HCT116 (cell line): ENCODE data around the gene CES1. TPM values are rescaled to one million over a fixed set of nuclear protein-coding genes. Genes with fewer than 3 reads are reported as not detected.

Experiments
- ATAC-seq: fragments of 200-7000 bp; cut with Tn5 transposase; 2 replicates; pipeline ENCODE4 v1.9.1; 2020; ENCODE audit warnings: mild to moderate bottlenecking, moderate library complexity
- BruUV-seq: library from RNA; stranded (reverse); fragments of 400-500 nt; replicated peaks from 2 replicates; lab custom pipeline; 2021; lab: Mats Ljungman, UMichigan
- CTCF ChIA-PET: fragments of 300-600 bp; sonication (Branson Sonifier 250); formaldehyde crosslinking; loops from one replicate; lab custom pipeline; 2021; ENCODE audit warnings: antibody characterized with exemption; lab: Charles Lee
- POLR2A ChIA-PET: fragments of 300-600, 350-600 bp; sonication (Branson Sonifier 250); formaldehyde crosslinking; loops from one replicate; lab custom pipeline; 2021; ENCODE audit warnings: antibody characterized with exemption; lab: Charles Lee
- RAD21 ChIA-PET, 2 experiments: fragments of 300-600 bp; sonication (Branson Sonifier 250); formaldehyde crosslinking; loops; one replicate each; lab custom pipeline; 2023; ENCODE audit warnings: low total read pairs in 2 of 2; ENCODE audit not compliant: uncharacterized antibody in 2 of 2, unreplicated experiment in 2 of 2, low non-redundant PET in 1 of 2; lab: Charles Lee
- DNase-seq: peaks from one replicate; pipeline ENCODE4 v3.0.0-alpha.2; 2010; ENCODE audit warnings: low read depth, low spot score
- H2AFZ ChIP-seq: fragments of 200-600 bp; shearing (Covaris generic), sonication (generic); 2 replicates; pipeline ENCODE4 v1.6.1; 2017; ENCODE audit warnings: low read depth, mixed run types, mixed read lengths, antibody characterized with exemption, low read length; ENCODE audit not compliant: poor library complexity, severe bottlenecking
- H3K27ac ChIP-seq: 2 replicates; pipeline ENCODE4 v1.5.1; 2012; ENCODE audit warnings: low read depth, low read length
- H3K27me3 ChIP-seq: fragments of 200-600 bp; sonication (generic); 2 replicates; pipeline ENCODE4 v1.6.1; 2016; ENCODE audit warnings: mixed run types, low read length, mixed read lengths; ENCODE audit not compliant: insufficient read depth
- H3K36me3 ChIP-seq, 2 experiments: fragments of 200-500 bp in 1 of 2; fragments of 200-600 bp in 1 of 2; sonication (Bioruptor generic) in 1 of 2; sonication (generic) in 1 of 2; 2 replicates each; pipeline versions ENCODE4 v1.5.1 to v1.6.1; 2014 to 2016; ENCODE audit warnings: low read length in 2 of 2, inconsistent platforms in 1 of 2, mixed read lengths in 1 of 2, mixed run types in 1 of 2; ENCODE audit not compliant: insufficient read depth in 2 of 2, control insufficient read depth in 1 of 2
- H3K4me1 ChIP-seq, 2 experiments: fragments of 200-600 bp in 1 of 2; sonication (generic) in 1 of 2; 2 replicates each; pipeline versions ENCODE4 v1.5.1 to v1.6.1; 2012 to 2017; ENCODE audit warnings: low read length in 2 of 2, inconsistent platforms in 1 of 2, mild to moderate bottlenecking in 1 of 2, mixed read lengths in 1 of 2, mixed run types in 1 of 2, moderate library complexity in 1 of 2; ENCODE audit not compliant: insufficient read depth in 2 of 2, control insufficient read depth in 1 of 2
- H3K4me2 ChIP-seq: fragments of 200-600 bp; sonication (generic); 2 replicates; pipeline ENCODE4 v1.6.1; 2017; ENCODE audit warnings: mixed run types, low read length, mixed read lengths
- H3K4me3 ChIP-seq, 2 experiments: fragments of 200-600 bp in 1 of 2; sonication (generic) in 1 of 2; replicated peaks in 1 of 2; 2 replicates each; pipeline ENCODE4 v1.5.1; 2011 to 2016; ENCODE audit warnings: low read length in 2 of 2, control low read depth in 1 of 2, low read depth in 1 of 2, mild to moderate bottlenecking in 1 of 2, mixed read lengths in 1 of 2, mixed run types in 1 of 2
- H3K79me2 ChIP-seq: fragments of 200-600 bp; sonication (generic); 2 replicates; pipeline ENCODE4 v1.6.1; 2017; ENCODE audit warnings: mild to moderate bottlenecking, mixed run types, low read length, moderate library complexity, mixed read lengths; ENCODE audit not compliant: insufficient read depth
- H3K9ac ChIP-seq: fragments of 200-600 bp; sonication (generic); 2 replicates; pipeline ENCODE4 v1.6.1; 2016; ENCODE audit warnings: low read length, mixed read lengths
- H3K9me2 ChIP-seq: fragments of 200-600 bp; sonication (generic), shearing (Covaris generic); 2 replicates; pipeline ENCODE4 v1.6.1; 2017; ENCODE audit warnings: mixed run types, mild to moderate bottlenecking, moderate library complexity; ENCODE audit not compliant: insufficient read depth
- H3K9me3 ChIP-seq, 2 experiments: fragments of 200-500 bp in 1 of 2; fragments of 200-600 bp in 1 of 2; sonication (Bioruptor generic) in 1 of 2; sonication (generic) in 1 of 2; 2 replicates each; pipeline ENCODE4 v1.6.1; 2014 to 2017; ENCODE audit warnings: low read length in 2 of 2, mixed read lengths in 2 of 2, inconsistent platforms in 1 of 2, low read depth in 1 of 2, mild to moderate bottlenecking in 1 of 2, mixed run types in 1 of 2, moderate library complexity in 1 of 2; ENCODE audit not compliant: control insufficient read depth in 1 of 2, insufficient read depth in 1 of 2
- H4K20me1 ChIP-seq: fragments of 200-600 bp; sonication (generic), shearing (Covaris generic); 2 replicates; pipeline ENCODE4 v1.6.1; 2017; ENCODE audit warnings: mixed run types, mild to moderate bottlenecking, moderate library complexity; ENCODE audit not compliant: insufficient read depth
- CBX3 ChIP-seq: IDR thresholded peaks from 2 replicates; pipeline ENCODE4 v1.6.1; 2012; ENCODE audit warnings: low read depth
- CEBPB ChIP-seq: IDR thresholded peaks from 2 replicates; pipeline ENCODE4 v1.6.1; 2012; ENCODE audit warnings: low read depth
- EGR1 ChIP-seq: IDR thresholded peaks from 2 replicates; pipeline ENCODE4 v1.6.1; 2012; ENCODE audit warnings: low read depth
- ELF1 ChIP-seq: IDR thresholded peaks from 2 replicates; pipeline ENCODE4 v1.6.1; 2012; ENCODE audit warnings: low read depth, borderline replicate concordance
- EZH2phosphoT487 ChIP-seq: fragments of 200-600 bp; IDR thresholded peaks from 2 replicates; pipeline ENCODE4 v1.6.1; 2018; ENCODE audit warnings: antibody characterized with exemption, borderline replicate concordance
- FOSL1 ChIP-seq: IDR thresholded peaks from 2 replicates; pipeline ENCODE4 v1.6.1; 2012; ENCODE audit warnings: low read depth
- JUND ChIP-seq: IDR thresholded peaks from 2 replicates; pipeline ENCODE4 v1.6.1; 2012
- POLR2A ChIP-seq: IDR thresholded peaks from 2 replicates; pipeline ENCODE4 v1.7.0; 2011; ENCODE audit warnings: borderline replicate concordance; ENCODE audit not compliant: insufficient read depth, insufficient read length; ENCODE audit errors: extremely low read depth
- RAD21 ChIP-seq: IDR thresholded peaks from 2 replicates; pipeline ENCODE4 v1.6.1; 2012; ENCODE audit warnings: low read depth, mild to moderate bottlenecking
- TCF7L2 ChIP-seq: IDR thresholded peaks from 2 replicates; pipeline ENCODE4 v1.7.0; 2011; ENCODE audit warnings: borderline replicate concordance, inconsistent platforms; ENCODE audit not compliant: insufficient read depth, insufficient read length; ENCODE audit errors: extremely low read depth
- ZFX ChIP-seq: fragments of 450-650 bp; IDR thresholded peaks from 2 replicates; pipeline ENCODE4 v1.6.1; 2017
- ZNF274 ChIP-seq: fragments of 200-500 bp; sonication (Bioruptor generic); IDR thresholded peaks from 2 replicates; pipeline ENCODE4 v1.6.1; 2014; ENCODE audit warnings: mild to moderate bottlenecking, low read depth, low read length, inconsistent platforms
- intact Hi-C: fragments of 100-400 bp; cut with micrococcal nuclease; formaldehyde crosslinking; loops from 2 replicates; pipeline ENCODE4 v1.10.0; 2022
- total RNA-seq: library from RNA; stranded (reverse); gene quantifications from one replicate; pipeline ENCODE4 v1.2.1, GENCODE V29; 2021; ENCODE audit not compliant: unreplicated experiment
- TF ChIP-seq, protein P1 (sequence below): IDR thresholded peaks from 2 replicates; pipeline ENCODE4 v1.6.1; 2012; ENCODE audit warnings: low read depth
- TF ChIP-seq, protein P2 (sequence below): IDR thresholded peaks from 2 replicates; pipeline ENCODE4 v1.6.1; 2012
- TF ChIP-seq, protein P3 (sequence below): IDR thresholded peaks from 2 replicates; pipeline ENCODE4 v1.6.1; 2012

Gene CES1
- total RNA-seq, 1 experiment from 2014 or later = 1.8 TPM

DNA sequence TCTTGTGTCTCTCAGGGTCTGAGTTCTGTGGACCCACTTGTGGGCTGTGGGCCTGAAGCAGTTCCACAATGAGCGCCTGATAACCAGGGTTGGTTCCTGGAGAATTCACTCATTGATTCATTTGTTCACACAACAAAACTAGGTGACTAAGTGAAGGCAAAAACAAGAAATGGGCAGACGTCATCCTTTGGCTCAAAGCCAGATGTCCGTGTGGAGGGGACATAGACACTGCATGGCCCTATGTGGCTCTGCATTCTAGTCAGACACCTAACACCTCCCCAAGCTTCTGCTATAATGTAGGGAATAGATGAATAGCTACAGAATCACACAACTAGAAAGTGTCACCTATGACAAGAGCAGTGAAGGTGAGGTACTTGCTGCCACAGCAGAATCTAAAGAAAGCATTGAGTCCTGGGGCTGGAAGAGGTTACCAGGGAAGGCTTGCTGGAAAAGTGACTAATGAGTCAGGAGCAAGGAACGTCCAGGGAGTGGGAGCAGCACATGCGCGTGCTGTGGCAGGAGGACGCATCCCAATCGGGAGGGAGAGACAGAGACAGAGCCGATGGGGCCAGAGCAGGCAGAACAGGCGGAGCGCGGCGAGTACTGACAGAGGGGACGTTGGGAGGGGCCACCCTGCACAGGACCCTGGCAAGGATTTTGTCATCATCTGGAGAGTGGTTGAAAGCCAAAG lies 58.9 kb downstream of the CES1 start:
- TF ChIP-seq, protein P1, sequence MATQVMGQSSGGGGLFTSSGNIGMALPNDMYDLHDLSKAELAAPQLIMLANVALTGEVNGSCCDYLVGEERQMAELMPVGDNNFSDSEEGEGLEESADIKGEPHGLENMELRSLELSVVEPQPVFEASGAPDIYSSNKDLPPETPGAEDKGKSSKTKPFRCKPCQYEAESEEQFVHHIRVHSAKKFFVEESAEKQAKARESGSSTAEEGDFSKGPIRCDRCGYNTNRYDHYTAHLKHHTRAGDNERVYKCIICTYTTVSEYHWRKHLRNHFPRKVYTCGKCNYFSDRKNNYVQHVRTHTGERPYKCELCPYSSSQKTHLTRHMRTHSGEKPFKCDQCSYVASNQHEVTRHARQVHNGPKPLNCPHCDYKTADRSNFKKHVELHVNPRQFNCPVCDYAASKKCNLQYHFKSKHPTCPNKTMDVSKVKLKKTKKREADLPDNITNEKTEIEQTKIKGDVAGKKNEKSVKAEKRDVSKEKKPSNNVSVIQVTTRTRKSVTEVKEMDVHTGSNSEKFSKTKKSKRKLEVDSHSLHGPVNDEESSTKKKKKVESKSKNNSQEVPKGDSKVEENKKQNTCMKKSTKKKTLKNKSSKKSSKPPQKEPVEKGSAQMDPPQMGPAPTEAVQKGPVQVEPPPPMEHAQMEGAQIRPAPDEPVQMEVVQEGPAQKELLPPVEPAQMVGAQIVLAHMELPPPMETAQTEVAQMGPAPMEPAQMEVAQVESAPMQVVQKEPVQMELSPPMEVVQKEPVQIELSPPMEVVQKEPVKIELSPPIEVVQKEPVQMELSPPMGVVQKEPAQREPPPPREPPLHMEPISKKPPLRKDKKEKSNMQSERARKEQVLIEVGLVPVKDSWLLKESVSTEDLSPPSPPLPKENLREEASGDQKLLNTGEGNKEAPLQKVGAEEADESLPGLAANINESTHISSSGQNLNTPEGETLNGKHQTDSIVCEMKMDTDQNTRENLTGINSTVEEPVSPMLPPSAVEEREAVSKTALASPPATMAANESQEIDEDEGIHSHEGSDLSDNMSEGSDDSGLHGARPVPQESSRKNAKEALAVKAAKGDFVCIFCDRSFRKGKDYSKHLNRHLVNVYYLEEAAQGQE = no peak
- no peak for TF ChIP-seq EGR1
- no peak for TF ChIP-seq EZH2phosphoT487
- TF ChIP-seq ELF1 = no peak
- TF ChIP-seq CBX3 = no peak
- RAD21 ChIA-PET = no interaction called here
- DNase-seq (no peak), ATAC-seq (peak; percentile 27; the same call in 1 of the 2 replicates)
- no TSS peak for BruUV-seq
- H3K27ac ChIP-seq = no peak overlapping the region
- H3K79me2 ChIP-seq = no peaks in the 10 kb centered on the region
- no peak overlapping the region for H2AFZ ChIP-seq
- no peaks in the 10 kb centered on the region for H3K9me2 ChIP-seq
- intact Hi-C loops = no loop called here
- no peak overlapping the region for H3K4me3 ChIP-seq
- no peak overlapping the region for H3K9ac ChIP-seq
- POLR2A ChIA-PET = no interaction called here
- no peaks in the 10 kb centered on the region for H3K36me3 ChIP-seq
- H3K9me3 ChIP-seq = no peaks in the 10 kb centered on the region
- H3K27me3 ChIP-seq = peaks cover 10% of the 10 kb centered on the region; the same call in 1 of the 2 replicates
- CTCF ChIA-PET = no interaction called here
- H4K20me1 ChIP-seq = no peaks in the 10 kb centered on the region
- H3K4me2 ChIP-seq = no peak overlapping the region
- H3K4me1 ChIP-seq = peaks cover 0 to 6% of the 10 kb centered on the region in 2 experiments; a peak in 1 of 4 replicates

GRCh38 chr16:55765161-55765560 lies 67.7 kb downstream of the CES1 start:
- no peaks in the 10 kb centered on the region for H3K36me3 ChIP-seq
- H3K27ac ChIP-seq = no peak overlapping the region
- no peaks in the 10 kb centered on the region for H3K27me3 ChIP-seq
- ATAC-seq (no peak), DNase-seq (no peak)
- no peaks in the 10 kb centered on the region for H3K4me1 ChIP-seq
- H4K20me1 ChIP-seq = no peaks in the 10 kb centered on the region
- H2AFZ ChIP-seq = no peak overlapping the region
- BruUV-seq = no TSS peak
- H3K9me2 ChIP-seq = no peaks in the 10 kb centered on the region
- no peak overlapping the region for H3K9ac ChIP-seq
- intact Hi-C loops = no loop called here
- H3K4me3 ChIP-seq = no peak overlapping the region
- no peaks in the 10 kb centered on the region for H3K9me3 ChIP-seq
- no peak overlapping the region for H3K4me2 ChIP-seq
- ChIA-PET POLR2A (no interaction called here), RAD21 (no interaction called here), CTCF (no interaction called here)
- H3K79me2 ChIP-seq = no peaks in the 10 kb centered on the region
- TF ChIP-seq RAD21 = no peak
- TF ChIP-seq TCF7L2 = no peak
- no peak for TF ChIP-seq POLR2A
- no peak for TF ChIP-seq CEBPB
- TF ChIP-seq, protein P2, sequence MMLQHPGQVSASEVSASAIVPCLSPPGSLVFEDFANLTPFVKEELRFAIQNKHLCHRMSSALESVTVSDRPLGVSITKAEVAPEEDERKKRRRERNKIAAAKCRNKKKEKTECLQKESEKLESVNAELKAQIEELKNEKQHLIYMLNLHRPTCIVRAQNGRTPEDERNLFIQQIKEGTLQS = no peak
- TF ChIP-seq JUND = no peak
- TF ChIP-seq EZH2phosphoT487 = no peak
- no peak for TF ChIP-seq CBX3
- TF ChIP-seq, protein P3, sequence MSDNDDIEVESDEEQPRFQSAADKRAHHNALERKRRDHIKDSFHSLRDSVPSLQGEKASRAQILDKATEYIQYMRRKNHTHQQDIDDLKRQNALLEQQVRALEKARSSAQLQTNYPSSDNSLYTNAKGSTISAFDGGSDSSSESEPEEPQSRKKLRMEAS = no peak
- TF ChIP-seq FOSL1 = no peak
- no peak for TF ChIP-seq ZFX
- TF ChIP-seq ZNF274 = no peak
